ENCODE results near the gene ABCA3. TPM values are rescaled to one million over a fixed set of nuclear protein-coding genes. Genes with fewer than 3 reads are reported as not detected.

The ABCA3 gene
- total and polyA plus RNA-seq, 2 donors from 2014 or later, result 5.5 to 35.5 TPM

GRCh38 chr16:2284797-2285576, 55.5 kb downstream of the ABCA3 start:
- TF ChIP-seq CTCF (IDR thresholded peaks at IDR 0.05; ENCODE audit: borderline replicate concordance, extremely low read depth, insufficient read depth), result no peak
- FAIRE-seq (no peak), DNase-seq (peak in 1 of 5 donors; percentile 66)
- no peaks in the 10 kb centered on the region for H3K4me1 ChIP-seq (ENCODE audit: control insufficient read depth in 2 of 3, insufficient read depth in 2 of 3, low read depth in 1 of 3, low read length in 3 of 3)
- no peak overlapping the region for H3K4me3 ChIP-seq (ENCODE audit: low read length in 3 of 3)
- no peaks in the 10 kb centered on the region for H3K36me3 ChIP-seq (ENCODE audit: control insufficient read depth in 2 of 3, insufficient read depth in 3 of 3, low read length in 3 of 3)
- no peaks in the 10 kb centered on the region for H3K27me3 ChIP-seq (ENCODE audit: control insufficient read depth, insufficient read depth, low read length)
- H3K9ac ChIP-seq (ENCODE audit: low read length in 3 of 3), result no peak overlapping the region
- H3K27ac ChIP-seq (ENCODE audit: low read depth in 2 of 2, low read length in 2 of 2), result no peak overlapping the region
- intact Hi-C loops (cut with DNase I), result no loop called here
- no peaks in the 10 kb centered on the region for H3K9me3 ChIP-seq (ENCODE audit: control insufficient read depth in 2 of 3, insufficient read depth in 1 of 3, low read length in 3 of 3)

DNA sequence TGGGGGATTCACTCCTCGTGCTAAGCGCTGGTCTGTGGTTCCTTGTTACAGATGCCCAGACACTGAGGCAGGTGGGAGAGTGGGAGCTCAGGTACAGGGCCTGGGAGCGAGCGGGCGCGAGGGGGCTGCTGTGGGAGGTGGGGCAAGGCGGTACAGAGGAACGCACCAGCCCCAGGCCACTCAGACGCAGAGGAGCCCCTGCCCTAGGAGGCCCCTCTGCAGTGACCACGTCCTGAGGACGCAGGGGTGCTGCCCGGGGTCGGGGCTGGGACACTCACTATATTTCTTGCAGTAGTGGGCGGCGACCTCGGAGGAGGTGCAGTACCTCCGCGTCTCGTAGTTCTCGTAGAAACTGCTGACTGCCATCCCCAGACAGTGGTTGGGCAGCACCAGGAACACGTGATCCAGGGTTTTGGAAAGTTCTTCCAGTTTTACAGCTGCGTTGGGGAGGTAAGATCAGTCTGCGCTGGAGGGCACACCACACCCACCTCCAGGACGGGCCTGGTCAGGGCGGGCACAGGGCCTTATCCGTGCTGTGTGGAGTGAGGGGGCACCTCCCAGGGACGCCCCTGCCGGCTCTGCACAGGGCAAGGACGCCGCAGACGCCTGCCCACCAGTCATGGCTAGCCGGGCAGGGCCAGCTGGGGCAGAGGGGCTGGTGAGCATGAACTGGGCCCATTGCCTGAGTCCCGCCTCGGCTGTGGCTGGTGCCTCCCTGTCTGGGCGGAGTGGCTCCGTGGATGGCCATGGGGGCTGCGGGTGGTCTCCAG, 56.3 kb downstream of the ABCA3 start:
- Histone ChIP-seq H3K9ac (ENCODE audit: low read length in 3 of 3) (no peak overlapping the region), H3K4me1 (ENCODE audit: control insufficient read depth in 2 of 3, insufficient read depth in 2 of 3, low read depth in 1 of 3, low read length in 3 of 3) (no peaks in the 10 kb centered on the region), H3K27ac (ENCODE audit: low read depth in 2 of 2, low read length in 2 of 2) (no peak overlapping the region), H3K4me3 (ENCODE audit: low read length in 3 of 3) (no peak overlapping the region), H3K27me3 (ENCODE audit: control insufficient read depth, insufficient read depth, low read length) (no peaks in the 10 kb centered on the region), H3K36me3 (ENCODE audit: control insufficient read depth in 2 of 3, insufficient read depth in 3 of 3, low read length in 3 of 3) (no peaks in the 10 kb centered on the region), H3K9me3 (ENCODE audit: control insufficient read depth in 2 of 3, insufficient read depth in 1 of 3, low read length in 3 of 3) (no peaks in the 10 kb centered on the region)
- intact Hi-C loops (cut with DNase I), result no loop called here
- no peak for DNase-seq
- FAIRE-seq, result no peak
- no peak for TF ChIP-seq CTCF (IDR thresholded peaks at IDR 0.05; ENCODE audit: borderline replicate concordance, extremely low read depth, insufficient read depth)

GRCh38 chr16:2282866-2283555, 57.5 kb downstream of the ABCA3 start:
- Histone ChIP-seq H3K27me3 (ENCODE audit: control insufficient read depth, insufficient read depth, low read length) (no peaks in the 10 kb centered on the region), H3K4me3 (ENCODE audit: low read length in 3 of 3) (no peak overlapping the region), H3K4me1 (ENCODE audit: control insufficient read depth in 2 of 3, insufficient read depth in 2 of 3, low read depth in 1 of 3, low read length in 3 of 3) (no peaks in the 10 kb centered on the region), H3K9me3 (ENCODE audit: control insufficient read depth in 2 of 3, insufficient read depth in 1 of 3, low read length in 3 of 3) (no peaks in the 10 kb centered on the region), H3K9ac (ENCODE audit: low read length in 3 of 3) (no peak overlapping the region), H3K27ac (ENCODE audit: low read depth in 2 of 2, low read length in 2 of 2) (no peak overlapping the region), H3K36me3 (ENCODE audit: control insufficient read depth in 2 of 3, insufficient read depth in 3 of 3, low read length in 3 of 3) (no peaks in the 10 kb centered on the region)
- intact Hi-C loops (cut with DNase I), result no loop called here
- FAIRE-seq, result no peak
- TF ChIP-seq CTCF (IDR thresholded peaks at IDR 0.05; ENCODE audit: borderline replicate concordance, extremely low read depth, insufficient read depth), result no peak
- peak in 1 of 5 donors; percentile 65 for DNase-seq
